Esophagus muscularis mucosa (tissue), 4 donors: ENCODE data around the gene METTL14. TPM values are rescaled to one million over a fixed set of nuclear protein-coding genes. Genes with fewer than 3 reads are reported as not detected.

Experiments
- DNase-seq: peaks from one replicate; pipeline ENCODE4 v3.0.0-alpha.2; 2017; ENCODE audit errors: extremely low spot score
- H3K27ac ChIP-seq, 4 donors: fragments of 200-600 bp; sonication (generic); replicated peaks in 1 of 4; 1 replicate in 3 of 4; 2 replicates in 1 of 4; pipeline ENCODE4 v1.5.1; 2016 to 2019; ENCODE audit warnings: mild to moderate bottlenecking in 1 of 4
- H3K27me3 ChIP-seq, 4 donors: fragments of 200-600 bp; sonication (generic); one replicate each; pipeline versions ENCODE4 v1.5.1 to v1.6.0; 2016 to 2019
- H3K36me3 ChIP-seq, 4 donors: fragments of 200-600 bp; sonication (generic); one replicate each; pipeline ENCODE4 v1.5.1; 2016 to 2019
- H3K4me1 ChIP-seq, 4 donors: fragments of 200-600 bp; sonication (generic); one replicate each; pipeline ENCODE4 v1.5.1; 2016 to 2019
- H3K4me3 ChIP-seq, 4 donors: fragments of 200-600 bp; sonication (generic); 1 replicate in 2 of 4; 2 replicates in 2 of 4; pipeline ENCODE4 v1.5.1; 2016 to 2019; ENCODE audit warnings: mild to moderate bottlenecking in 4 of 4, moderate library complexity in 1 of 4
- H3K9me3 ChIP-seq, 4 donors: fragments of 200-600 bp; sonication (generic); 1 replicate in 3 of 4; 2 replicates in 1 of 4; pipeline ENCODE4 v1.5.1; 2016 to 2019
- CTCF ChIP-seq, 3 experiments: fragments of 200-600 bp in 2 of 3; fragments of 450-650 bp in 1 of 3; sonication (generic) in 2 of 3; IDR thresholded peaks; one replicate each; pipeline ENCODE4 v1.5.1; 2017 to 2019; ENCODE audit warnings: antibody characterized with exemption in 3 of 3, mild to moderate bottlenecking in 2 of 3, moderate library complexity in 1 of 3
- EP300 ChIP-seq: sonication (generic); formaldehyde crosslinking; IDR thresholded peaks from one replicate; pipeline ENCODE4 v1.6.1; 2017; ENCODE audit warnings: antibody characterized with exemption
- POLR2A ChIP-seq: fragments of 450-650 bp; IDR thresholded peaks from one replicate; pipeline ENCODE4 v1.6.1; 2017; ENCODE audit warnings: antibody characterized with exemption, moderate library complexity, mild to moderate bottlenecking, low read depth
- POLR2AphosphoS5 ChIP-seq, 2 donors: sonication (generic); formaldehyde crosslinking; IDR thresholded peaks; one replicate each; pipeline ENCODE4 v1.6.1; 2017; ENCODE audit warnings: antibody characterized with exemption in 2 of 2
- WGBS: methylation state at CpG from one replicate; pipeline ENCODE4 v1.1.5; 2018; 5-methylcytosine and 5-hydroxymethylcytosine counted together
- intact Hi-C: fragments of 100-400 bp; cut with DNase I; formaldehyde crosslinking; loops from one replicate; pipeline ENCODE4 v1.15.1; 2023
- total RNA-seq, 4 donors: library from RNA; depleted of rRNA; stranded (reverse); fragments of >200 nt; gene quantifications; one replicate each; pipeline versions ENCODE4 v1.1.0 to v1.2.1, GENCODE V29; 2016

METTL14 gene
- total RNA-seq, 4 donors from 2014 or later: 26.3 to 43.6 (median 29.5) TPM

- TF ChIP-seq CTCF (IDR thresholded peaks at IDR 0.05) (no peak), POLR2AphosphoS5 (IDR thresholded peaks at IDR 0.05) (no peak), POLR2A (no peak), EP300 (no peak)
- 73% methylated on average over 2 of the region's 2 CpGs for WGBS
These were observed 66.6 kb downstream of the METTL14 start for GRCh38 chr4:118751629-118752323.

GRCh38 chr4:118752551-118752950, 67.4 kb downstream of the METTL14 start:
- no peak overlapping the region for H3K4me3 ChIP-seq
- intact Hi-C loops: no loop called here
- TF ChIP-seq CTCF (IDR thresholded peaks at IDR 0.05) (no peak), POLR2AphosphoS5 (IDR thresholded peaks at IDR 0.05) (no peak), POLR2A (no peak), EP300 (no peak)
- 61% methylated on average over 2 of the region's 2 CpGs for WGBS
- no peaks in the 10 kb centered on the region for H3K27me3 ChIP-seq
- peaks cover 0 to 17% (median 8%) of the 10 kb centered on the region in 4 donors for H3K36me3 ChIP-seq
- H3K27ac ChIP-seq: peak overlapping the region in 3 of 4 donors; percentile 76 to 91 (median 84)
- no peak for DNase-seq
- no peaks in the 10 kb centered on the region for H3K9me3 ChIP-seq
- peaks cover 48 to 91% (median 84%) of the 10 kb centered on the region in 4 donors for H3K4me1 ChIP-seq

More at GRCh38 chr4:118751629-118752323, 66.6 kb downstream of the METTL14 start:
- Histone ChIP-seq H3K4me1 (peaks cover 47 to 91% (median 84%) of the 10 kb centered on the region in 4 donors), H3K36me3 (peaks cover 0 to 17% (median 8%) of the 10 kb centered on the region in 4 donors), H3K27me3 (no peaks in the 10 kb centered on the region), H3K27ac (peak overlapping the region; percentile 38 to 91 (median 80)), H3K9me3 (no peaks in the 10 kb centered on the region), H3K4me3 (no peak overlapping the region)
- no peak for DNase-seq
- intact Hi-C loops: no loop called here

GRCh38 chr4:118753096-118753495, 67.9 kb downstream of the METTL14 start:
- Histone ChIP-seq H3K4me3 (no peak overlapping the region), H3K36me3 (peaks cover 0 to 17% (median 8%) of the 10 kb centered on the region in 4 donors), H3K4me1 (peaks cover 48 to 95% (median 86%) of the 10 kb centered on the region in 4 donors), H3K9me3 (no peaks in the 10 kb centered on the region), H3K27me3 (no peaks in the 10 kb centered on the region), H3K27ac (peak overlapping the region; percentile 76 to 91 (median 82))
- DNase-seq: no peak
- intact Hi-C loops: no loop called here
- TF ChIP-seq POLR2A (no peak), CTCF (IDR thresholded peaks at IDR 0.05) (no peak), POLR2AphosphoS5 (IDR thresholded peaks at IDR 0.05) (no peak), EP300 (no peak)

- Histone ChIP-seq H3K36me3 (peaks cover 0 to 17% (median 8%) of the 10 kb centered on the region in 4 donors), H3K27ac (peak overlapping the region; percentile 76 to 91 (median 82)), H3K4me3 (no peak overlapping the region), H3K27me3 (no peaks in the 10 kb centered on the region), H3K9me3 (no peaks in the 10 kb centered on the region), H3K4me1 (peaks cover 49 to 97% (median 89%) of the 10 kb centered on the region in 4 donors)
- WGBS: 65% methylated on average over 1 of the region's 1 CpG
- no peak for DNase-seq
- intact Hi-C loops: no loop called here
- TF ChIP-seq POLR2AphosphoS5 (IDR thresholded peaks at IDR 0.05): no peak
- no peak for TF ChIP-seq EP300
- no peak for TF ChIP-seq POLR2A
These were observed 68.5 kb downstream of the METTL14 start for GRCh38 chr4:118753685-118754084.

GRCh38 chr4:118754890-118755289, 69.7 kb downstream of the METTL14 start:
- Histone ChIP-seq H3K4me1 (peaks cover 56 to 98% (median 96%) of the 10 kb centered on the region in 4 donors), H3K27ac (peak overlapping the region; percentile 76 to 91 (median 82)), H3K36me3 (peaks cover 0 to 17% (median 8%) of the 10 kb centered on the region in 4 donors), H3K9me3 (no peaks in the 10 kb centered on the region), H3K27me3 (no peaks in the 10 kb centered on the region), H3K4me3 (no peak overlapping the region)
- TF ChIP-seq POLR2AphosphoS5 (IDR thresholded peaks at IDR 0.05) (no peak), EP300 (no peak)
- 48% methylated on average over 2 of the region's 2 CpGs for WGBS
- no peak for DNase-seq
- intact Hi-C loops: no loop called here
